Measurements from ENCODE around the gene SNX18. TPM values are rescaled to one million over a fixed set of nuclear protein-coding genes. Genes with fewer than 3 reads are reported as not detected.

SNX18 gene
- polyA plus RNA-seq, 1 donor (not counting 4 experiments of a cell fraction or from before 2014, with no cell fraction given): 7.4 TPM

DNA sequence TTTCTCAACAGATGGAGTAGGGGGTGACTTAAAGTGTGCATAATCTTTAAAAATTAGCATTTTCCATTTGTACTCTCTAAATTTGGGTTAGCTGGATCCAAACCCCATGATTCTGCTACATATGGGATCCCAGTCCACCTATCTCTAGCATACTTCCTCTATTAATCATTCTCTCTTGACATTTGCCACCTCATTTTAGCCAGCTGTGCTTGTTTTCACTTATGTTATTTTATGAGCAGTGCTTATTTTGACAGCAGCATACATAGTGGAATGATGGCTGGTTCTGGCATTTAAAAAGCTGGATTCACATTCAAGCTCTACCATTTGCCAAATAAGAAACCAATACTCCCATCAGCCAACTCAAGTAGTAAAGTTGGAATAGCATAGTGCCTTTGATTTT lies 22.5 kb upstream of the SNX18 start:
- Histone ChIP-seq H3K36me3 (ENCODE audit: control insufficient read depth in 2 of 2, extremely low read depth in 1 of 2, insufficient read depth in 2 of 2, low read length in 2 of 2) (no peaks in the 10 kb centered on the region), H3K79me2 (ENCODE audit: control insufficient read depth, insufficient read depth, low read length) (no peaks in the 10 kb centered on the region), H3K9ac (ENCODE audit: control insufficient read depth, extremely low read depth, insufficient read depth, low read length) (no peak overlapping the region), H4K20me1 (ENCODE audit: control insufficient read depth, extremely low read depth, insufficient read depth, low read length) (no peaks in the 10 kb centered on the region), H3K27ac (ENCODE audit: control insufficient read depth, insufficient read depth, low read length) (no peak overlapping the region), H3K9me3 (ENCODE audit: control insufficient read depth, low read depth, low read length) (no peaks in the 10 kb centered on the region), H3K4me3 (ENCODE audit: control insufficient read depth in 2 of 3, extremely low read depth in 1 of 3, insufficient read depth in 2 of 3, low read depth in 1 of 3, low read length in 3 of 3) (no peak overlapping the region), H3K4me2 (ENCODE audit: control insufficient read depth, extremely low read depth, insufficient read depth, low read depth, low read length) (no peak overlapping the region), H2AFZ (ENCODE audit: control insufficient read depth, low read length) (no peak overlapping the region), H3K27me3 (ENCODE audit: control insufficient read depth, extremely low read depth, insufficient read depth, low read length) (peaks cover under 1% of the 10 kb centered on the region), H3K4me1 (ENCODE audit: control insufficient read depth, extremely low read depth, insufficient read depth, low read length) (no peaks in the 10 kb centered on the region), H3K9me1 (ENCODE audit: control insufficient read depth, extremely low read depth, insufficient read depth, low read length) (no peaks in the 10 kb centered on the region)
- TF ChIP-seq CTCF (optimal IDR thresholded peaks at IDR 0.05 in 1 of 3, IDR thresholded peaks at IDR 0.05 in 1 of 3, conservative IDR thresholded peaks at IDR 0.05 in 1 of 3; ENCODE audit: extremely low read depth in 1 of 3, insufficient read depth in 2 of 3, low read length in 3 of 3): no peak
- TF ChIP-seq EZH2 (IDR thresholded peaks at IDR 0.05; ENCODE audit: low read length): no peak
- FAIRE-seq (no peak), DNase-seq (ENCODE audit: low read depth, low spot score) (no peak)
- dilution Hi-C loops (cut with MboI; ENCODE audit: extremely low pct_ligation_motif_present, low sequenced_read_pairs): no loop called here

- peaks cover 0 to 1% of the 10 kb centered on the region in 2 experiments for H3K36me3 ChIP-seq (ENCODE audit: control insufficient read depth in 2 of 2, extremely low read depth in 1 of 2, insufficient read depth in 2 of 2, low read length in 2 of 2)
- H3K9me3 ChIP-seq (ENCODE audit: control insufficient read depth, low read depth, low read length): no peaks in the 10 kb centered on the region
- no peak overlapping the region for H3K4me2 ChIP-seq (ENCODE audit: control insufficient read depth, extremely low read depth, insufficient read depth, low read depth, low read length)
- H3K9me1 ChIP-seq (ENCODE audit: control insufficient read depth, extremely low read depth, insufficient read depth, low read length): no peaks in the 10 kb centered on the region
- TF ChIP-seq EZH2 (IDR thresholded peaks at IDR 0.05; ENCODE audit: low read length) (no peak), CTCF (optimal IDR thresholded peaks at IDR 0.05 in 1 of 3, IDR thresholded peaks at IDR 0.05 in 1 of 3, conservative IDR thresholded peaks at IDR 0.05 in 1 of 3; ENCODE audit: extremely low read depth in 1 of 3, insufficient read depth in 2 of 3, low read length in 3 of 3) (no peak)
- no peak for FAIRE-seq
- H3K27ac ChIP-seq (ENCODE audit: control insufficient read depth, insufficient read depth, low read length): no peak overlapping the region
- no peak overlapping the region for H3K4me3 ChIP-seq (ENCODE audit: control insufficient read depth in 2 of 3, extremely low read depth in 1 of 3, insufficient read depth in 2 of 3, low read depth in 1 of 3, low read length in 3 of 3)
- no peak overlapping the region for H2AFZ ChIP-seq (ENCODE audit: control insufficient read depth, low read length)
- peaks cover 10% of the 10 kb centered on the region for H3K79me2 ChIP-seq (ENCODE audit: control insufficient read depth, insufficient read depth, low read length)
- no peak for DNase-seq (ENCODE audit: low read depth, low spot score)
- dilution Hi-C loops (cut with MboI; ENCODE audit: extremely low pct_ligation_motif_present, low sequenced_read_pairs): no loop called here
- no peak overlapping the region for H3K9ac ChIP-seq (ENCODE audit: control insufficient read depth, extremely low read depth, insufficient read depth, low read length)
- peaks cover 10% of the 10 kb centered on the region for H3K4me1 ChIP-seq (ENCODE audit: control insufficient read depth, extremely low read depth, insufficient read depth, low read length)
- H4K20me1 ChIP-seq (ENCODE audit: control insufficient read depth, extremely low read depth, insufficient read depth, low read length): no peaks in the 10 kb centered on the region
- no peaks in the 10 kb centered on the region for H3K27me3 ChIP-seq (ENCODE audit: control insufficient read depth, extremely low read depth, insufficient read depth, low read length)
These were observed 3.3 kb upstream of the SNX18 start for GRCh38 chr5:54514291-54514690.

Measured in keratinocyte (primary cell).